Keratinocyte (primary cell): ENCODE results near the gene RFX3. TPM values are rescaled to one million over a fixed set of nuclear protein-coding genes. Genes with fewer than 3 reads are reported as not detected.

ENCODE experiments used
- DNase-seq: peaks from one replicate; pipeline ENCODE4 v3.0.0-alpha.2; 2011; ENCODE audit warnings: low read depth, missing footprints, low spot score
- FAIRE-seq: peaks from 2 replicates; lab custom pipeline; 2011; peaks lifted over from hg19 to GRCh38; lab: Jason Lieb, UNC
- H2AFZ ChIP-seq: 2 replicates; pipeline ENCODE4 v1.6.0; 2012; ENCODE audit warnings: low read length, control low read depth, inconsistent platforms; ENCODE audit not compliant: control insufficient read depth
- H3K27ac ChIP-seq: 2 replicates; pipeline ENCODE4 v1.5.1; 2011; ENCODE audit warnings: low read length; ENCODE audit not compliant: control insufficient read depth, insufficient read depth
- H3K27me3 ChIP-seq: 3 replicates; pipeline ENCODE4 v1.6.0; 2011; ENCODE audit warnings: low read length; ENCODE audit not compliant: control insufficient read depth, insufficient read depth; ENCODE audit errors: extremely low read depth
- H3K36me3 ChIP-seq, 2 experiments: 2 replicates in 1 of 2; 3 replicates in 1 of 2; pipeline ENCODE4 v1.5.1; 2011; ENCODE audit warnings: low read length in 2 of 2, mild to moderate bottlenecking in 1 of 2; ENCODE audit not compliant: control insufficient read depth in 2 of 2, insufficient read depth in 2 of 2; ENCODE audit errors: extremely low read depth in 1 of 2
- H3K4me1 ChIP-seq: 3 replicates; pipeline ENCODE4 v1.5.1; 2011; ENCODE audit warnings: low read length; ENCODE audit not compliant: control insufficient read depth, insufficient read depth; ENCODE audit errors: extremely low read depth
- H3K4me2 ChIP-seq: 3 replicates; pipeline ENCODE4 v1.6.0; 2011; ENCODE audit warnings: low read depth, low read length; ENCODE audit not compliant: control insufficient read depth, insufficient read depth; ENCODE audit errors: extremely low read depth
- H3K4me3 ChIP-seq, 3 experiments: fragments of 200-600 bp in 1 of 3; sonication (generic) in 1 of 3; 2 replicates in 2 of 3; 3 replicates in 1 of 3; pipeline ENCODE4 v1.5.1; 2011 to 2016; ENCODE audit warnings: low read length in 3 of 3, mild to moderate bottlenecking in 3 of 3, control low read depth in 2 of 3, inconsistent platforms in 1 of 3, low read depth in 1 of 3, mixed read lengths in 1 of 3, mixed run types in 1 of 3, moderate library complexity in 1 of 3; ENCODE audit not compliant: control insufficient read depth in 2 of 3, insufficient read depth in 2 of 3; ENCODE audit errors: extremely low read depth in 1 of 3
- H3K79me2 ChIP-seq: 2 replicates; pipeline ENCODE4 v1.6.0; 2012; ENCODE audit warnings: low read length; ENCODE audit not compliant: control insufficient read depth, insufficient read depth
- H3K9ac ChIP-seq: 3 replicates; pipeline ENCODE4 v1.6.0; 2011; ENCODE audit warnings: low read length; ENCODE audit not compliant: control insufficient read depth, insufficient read depth; ENCODE audit errors: extremely low read depth
- H3K9me1 ChIP-seq: 3 replicates; pipeline ENCODE4 v1.6.0; 2011; ENCODE audit warnings: low read length; ENCODE audit not compliant: control insufficient read depth, insufficient read depth; ENCODE audit errors: extremely low read depth
- H3K9me3 ChIP-seq: 2 replicates; pipeline ENCODE4 v1.5.1; 2012; ENCODE audit warnings: low read depth, low read length; ENCODE audit not compliant: control insufficient read depth
- H4K20me1 ChIP-seq: 3 replicates; pipeline ENCODE4 v1.6.0; 2011; ENCODE audit warnings: low read length; ENCODE audit not compliant: control insufficient read depth, insufficient read depth; ENCODE audit errors: extremely low read depth
- EZH2 ChIP-seq: IDR thresholded peaks from one replicate; pipeline ENCODE4 v1.6.1; 2012; ENCODE audit warnings: inconsistent platforms, mild to moderate bottlenecking, low read length, moderate library complexity
- dilution Hi-C: fragments of 300-500 bp; cut with MboI; formaldehyde crosslinking; loops from one replicate; pipeline ENCODE4 v1.7.0; 2020; ENCODE audit warnings: low sequenced_read_pairs; ENCODE audit not compliant: extremely low pct_ligation_motif_present
- polyA plus RNA-seq, 5 experiments: library from polyadenylated mRNA; depleted of rRNA in 3 of 5; stranded (reverse) in 3 of 5; stranded (forward) in 1 of 5; unstranded in 1 of 5; fragments of >200 nt; gene quantifications; 1 replicate in 1 of 5; 2 replicates in 3 of 5; 3 replicates in 1 of 5; pipeline versions ENCODE4 v1.2.1 to v1.2.3, GENCODE V29; 2011 to 2012; ENCODE audit warnings: missing spikeins in 2 of 5, low read depth in 1 of 5, low replicate concordance in 1 of 5
- TF ChIP-seq, protein P1 (sequence below), 3 experiments: IDR thresholded peaks in 1 of 3; conservative IDR thresholded peaks in 1 of 3; optimal IDR thresholded peaks in 1 of 3; 2 replicates in 2 of 3; 3 replicates in 1 of 3; pipeline versions ENCODE3 to v1.5.1; 2011; ENCODE audit warnings: low read length in 3 of 3, mild to moderate bottlenecking in 3 of 3, moderate library complexity in 2 of 3, control low read depth in 1 of 3, inconsistent platforms in 1 of 3; ENCODE audit not compliant: insufficient read depth in 2 of 3; ENCODE audit errors: extremely low read depth in 1 of 3

RFX3 gene
- polyA plus RNA-seq, 1 donor (not counting 4 experiments of a cell fraction or from before 2014, with no cell fraction given): 1.8 TPM

DNA sequence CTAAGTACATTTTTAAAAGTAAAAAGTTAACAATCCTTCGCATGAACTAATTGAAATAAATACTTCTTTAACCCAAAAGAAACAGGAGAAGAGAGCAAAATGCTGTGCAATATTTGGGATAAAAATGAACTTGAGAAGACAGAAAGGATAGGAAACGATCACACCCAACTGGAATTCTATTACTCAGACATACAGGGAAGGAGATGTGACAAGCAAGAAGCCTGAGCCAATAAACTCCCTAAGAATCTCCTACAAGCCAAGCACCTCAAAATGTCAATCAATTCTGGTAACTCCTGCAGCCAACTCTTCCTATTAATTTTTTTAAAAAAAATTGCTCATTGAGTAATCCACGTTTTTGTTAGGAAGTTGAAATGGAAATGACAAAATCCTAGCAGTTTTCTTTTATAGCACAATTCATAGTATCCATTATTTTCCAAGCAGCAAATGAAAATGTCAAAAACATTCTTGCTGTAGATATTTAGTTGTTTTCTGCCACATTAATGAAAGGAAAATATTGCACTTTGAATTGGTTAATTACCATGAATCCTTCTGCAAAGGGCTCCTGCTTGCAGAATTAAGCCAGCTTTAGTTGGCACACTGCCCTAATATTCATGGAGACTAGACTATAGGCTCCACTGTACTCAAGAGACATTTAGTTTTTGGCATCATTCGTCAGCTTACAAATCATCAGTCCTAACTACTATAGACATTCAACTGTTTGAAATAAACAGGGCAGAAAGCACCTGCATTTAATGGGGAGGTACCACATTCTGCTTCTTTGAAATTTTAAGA, 89.0 kb downstream of the RFX3 start:
- DNase-seq: no peak
- no peak overlapping the region for H3K4me3 ChIP-seq
- no peaks in the 10 kb centered on the region for H3K36me3 ChIP-seq
- no peak overlapping the region for H3K4me2 ChIP-seq
- dilution Hi-C loops: loop anchor here (25.0 kb wide), 1 partner anchor 200 kb away; no protein-coding TSS in a partner anchor
- no peaks in the 10 kb centered on the region for H3K79me2 ChIP-seq
- no peaks in the 10 kb centered on the region for H4K20me1 ChIP-seq
- no peak overlapping the region for H3K9ac ChIP-seq
- no peak for TF ChIP-seq EZH2
- TF ChIP-seq, protein P1, sequence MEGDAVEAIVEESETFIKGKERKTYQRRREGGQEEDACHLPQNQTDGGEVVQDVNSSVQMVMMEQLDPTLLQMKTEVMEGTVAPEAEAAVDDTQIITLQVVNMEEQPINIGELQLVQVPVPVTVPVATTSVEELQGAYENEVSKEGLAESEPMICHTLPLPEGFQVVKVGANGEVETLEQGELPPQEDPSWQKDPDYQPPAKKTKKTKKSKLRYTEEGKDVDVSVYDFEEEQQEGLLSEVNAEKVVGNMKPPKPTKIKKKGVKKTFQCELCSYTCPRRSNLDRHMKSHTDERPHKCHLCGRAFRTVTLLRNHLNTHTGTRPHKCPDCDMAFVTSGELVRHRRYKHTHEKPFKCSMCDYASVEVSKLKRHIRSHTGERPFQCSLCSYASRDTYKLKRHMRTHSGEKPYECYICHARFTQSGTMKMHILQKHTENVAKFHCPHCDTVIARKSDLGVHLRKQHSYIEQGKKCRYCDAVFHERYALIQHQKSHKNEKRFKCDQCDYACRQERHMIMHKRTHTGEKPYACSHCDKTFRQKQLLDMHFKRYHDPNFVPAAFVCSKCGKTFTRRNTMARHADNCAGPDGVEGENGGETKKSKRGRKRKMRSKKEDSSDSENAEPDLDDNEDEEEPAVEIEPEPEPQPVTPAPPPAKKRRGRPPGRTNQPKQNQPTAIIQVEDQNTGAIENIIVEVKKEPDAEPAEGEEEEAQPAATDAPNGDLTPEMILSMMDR (optimal IDR thresholded peaks at IDR 0.05 in 1 of 3, IDR thresholded peaks at IDR 0.05 in 1 of 3, conservative IDR thresholded peaks at IDR 0.05 in 1 of 3; ENCODE audit: extremely low read depth in 1 of 3, insufficient read depth in 2 of 3, low read length in 3 of 3): no peak
- no peak overlapping the region for H2AFZ ChIP-seq
- no peak overlapping the region for H3K27ac ChIP-seq
- no peak for FAIRE-seq
- H3K9me3 ChIP-seq: no peaks in the 10 kb centered on the region
- H3K9me1 ChIP-seq: no peaks in the 10 kb centered on the region
- H3K4me1 ChIP-seq: no peaks in the 10 kb centered on the region
- no peaks in the 10 kb centered on the region for H3K27me3 ChIP-seq

- TF ChIP-seq EZH2: no peak
- TF ChIP-seq, protein P1 (optimal IDR thresholded peaks at IDR 0.05 in 1 of 3, IDR thresholded peaks at IDR 0.05 in 1 of 3, conservative IDR thresholded peaks at IDR 0.05 in 1 of 3; ENCODE audit: extremely low read depth in 1 of 3, insufficient read depth in 2 of 3, low read length in 3 of 3): no peak
- Histone ChIP-seq H3K4me1 (no peaks in the 10 kb centered on the region), H2AFZ (no peak overlapping the region), H3K36me3 (no peaks in the 10 kb centered on the region), H3K27ac (no peak overlapping the region), H3K4me2 (no peak overlapping the region), H3K79me2 (no peaks in the 10 kb centered on the region), H3K27me3 (no peaks in the 10 kb centered on the region), H4K20me1 (no peaks in the 10 kb centered on the region), H3K9me1 (no peaks in the 10 kb centered on the region), H3K9me3 (no peaks in the 10 kb centered on the region), H3K9ac (no peak overlapping the region), H3K4me3 (no peak overlapping the region)
- FAIRE-seq (no peak), DNase-seq (no peak)
- dilution Hi-C loops: loop anchor here (25.0 kb wide), 1 partner anchor 198 kb away; no protein-coding TSS in a partner anchor
Observed at GRCh38 chr9:3435732-3436131, 90.1 kb downstream of the RFX3 start.
